NOMO-1 (cell line): ENCODE data around the gene ITGAD.
A peak's percentile ranks its signal among the peaks of the same experiment; 100 is the strongest.
"Not testable (repeated sequence)": the region's sequence is repeated elsewhere in the genome, so short reads cannot be mapped to it uniquely, and the experiment has no call there.

Source experiments
- DNase-seq, 2 experiments: peaks; one replicate each; lab custom pipeline; 2025; ENCODE audit not compliant: unreplicated experiment in 2 of 2; lab: John Stamatoyannopoulos, UW

Gene ITGAD

GRCh38 chr16:31428638-31429247 is 35.6 kb downstream of the ITGAD start:
- no peak for DNase-seq

DNA sequence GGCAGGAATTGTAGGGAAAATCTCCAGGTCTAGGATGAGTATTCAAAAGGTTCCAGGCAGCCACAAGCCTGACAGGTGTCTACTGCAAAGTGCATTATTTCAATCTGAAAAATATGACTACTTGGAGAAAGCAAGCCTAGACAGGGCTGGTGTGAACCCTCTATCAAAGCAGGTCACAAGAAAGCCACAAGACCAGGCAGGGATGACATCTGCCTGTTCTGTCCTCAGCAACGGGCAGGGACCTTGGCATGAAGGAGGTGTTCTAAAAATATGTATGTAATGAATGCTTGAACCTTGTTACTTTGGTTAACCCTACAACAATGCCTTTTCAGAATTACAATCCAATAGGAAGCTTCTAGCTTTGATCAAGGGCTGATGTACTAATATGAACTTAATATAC is 36.2 kb downstream of the ITGAD start:
- DNase-seq = no peak

GRCh38 chr16:31429796-31430195 is 36.7 kb downstream of the ITGAD start:
- no peak for DNase-seq

- no peak for DNase-seq
These were observed 37.4 kb downstream of the ITGAD start for GRCh38 chr16:31430380-31431052.

GRCh38 chr16:31435341-31436220 is 42.4 kb downstream of the ITGAD start:
- DNase-seq = no peak

- DNase-seq = no peak
These were observed 43.3 kb downstream of the ITGAD start for GRCh38 chr16:31436221-31437045.

GRCh38 chr16:31438414-31438813 is 45.3 kb downstream of the ITGAD start:
- DNase-seq = no peak

DNA sequence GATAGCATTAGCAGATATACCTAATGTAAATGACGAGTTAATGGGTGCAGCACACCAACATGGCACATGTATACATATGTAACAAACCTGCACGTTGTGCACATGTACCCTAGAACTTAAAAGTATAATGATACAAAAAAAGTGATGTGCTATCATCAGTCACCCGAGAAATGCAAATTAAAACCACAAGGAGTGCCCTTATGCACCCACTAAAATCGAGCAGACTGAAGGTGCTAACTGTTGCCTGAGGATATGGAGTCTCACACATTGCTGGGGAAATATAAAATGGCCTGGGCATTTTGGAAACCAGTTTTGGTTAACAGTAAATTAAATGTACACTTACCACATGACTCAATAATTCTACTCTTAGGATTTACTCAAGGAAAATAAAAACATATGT is 45.9 kb downstream of the ITGAD start:
- DNase-seq = not testable (repeated sequence)

GRCh38 chr16:31439519-31439918 is 46.4 kb downstream of the ITGAD start:
- DNase-seq = no peak

DNA sequence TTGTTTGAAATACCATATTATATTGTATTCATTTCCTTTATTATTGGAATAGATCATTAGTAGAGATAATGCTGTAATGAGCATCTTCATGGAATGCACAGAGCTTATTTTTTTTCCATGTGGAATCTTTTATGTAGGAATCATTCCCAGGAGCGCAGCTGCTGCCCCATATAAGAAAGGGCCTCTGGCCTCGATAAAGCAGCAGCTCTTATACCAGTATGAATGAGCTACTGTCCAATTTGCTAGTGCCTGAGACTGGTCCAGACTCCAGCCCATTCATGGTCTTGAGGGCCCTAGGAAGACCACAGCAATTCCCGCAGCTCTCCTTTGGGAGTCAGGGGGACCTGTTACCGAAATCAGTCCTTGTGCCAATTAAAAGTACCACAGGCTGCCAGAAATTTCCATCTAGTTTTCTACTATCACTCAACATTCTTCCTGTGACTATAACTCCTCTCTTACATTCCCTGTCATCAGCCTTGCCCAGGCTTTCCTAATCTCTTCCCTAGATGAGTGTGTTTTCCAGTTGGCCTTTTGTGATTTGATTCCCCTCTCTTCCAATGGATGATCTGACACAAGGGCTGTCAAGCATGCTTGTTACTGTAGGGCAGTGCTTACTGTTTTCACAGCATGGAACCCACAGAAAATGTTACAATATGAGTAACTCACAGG is 47.5 kb downstream of the ITGAD start:
- DNase-seq = no peak

DNA sequence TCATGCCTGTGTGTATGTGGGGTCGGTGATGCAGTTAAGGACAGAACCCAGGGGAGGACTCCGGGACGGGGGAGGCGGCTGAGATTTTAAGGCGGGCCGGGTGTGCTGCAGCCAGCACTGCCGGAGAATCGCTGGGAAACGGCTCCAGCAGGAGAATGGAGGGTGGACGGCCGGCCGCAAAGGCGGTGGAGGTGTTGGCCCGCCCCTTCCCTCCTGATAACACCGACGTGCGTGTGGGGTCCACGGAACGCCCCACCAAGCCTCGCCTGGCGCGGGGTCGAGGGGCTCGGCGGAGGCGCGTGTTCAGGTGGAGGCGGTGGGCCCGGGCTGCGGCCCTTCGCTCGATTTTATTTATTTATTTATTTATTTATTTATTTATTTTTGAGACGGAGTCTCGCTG is 48.8 kb downstream of the ITGAD start:
- no peak for DNase-seq

DNA sequence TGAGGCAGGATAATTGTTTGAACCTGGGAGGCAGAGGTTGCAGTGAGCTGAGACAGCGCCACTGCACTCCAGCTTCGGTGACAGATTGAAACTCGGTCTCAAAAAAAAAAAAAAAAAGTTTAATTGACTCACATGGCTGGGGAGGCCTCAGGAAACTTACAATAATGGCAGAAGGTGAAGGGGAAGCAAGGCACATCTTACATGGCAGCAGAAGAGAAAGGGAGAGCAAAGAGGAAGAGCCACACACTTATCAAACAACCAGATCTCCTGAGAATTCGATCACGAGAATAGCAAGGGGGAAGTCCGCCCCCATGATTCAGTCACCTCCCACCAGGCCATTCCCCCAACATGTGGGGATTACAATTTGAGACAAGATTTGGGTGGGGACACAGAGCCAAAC is 52.8 kb downstream of the ITGAD start:
- not testable (repeated sequence) for DNase-seq

- no peak for DNase-seq
These were observed 58.1 kb downstream of the ITGAD start for GRCh38 chr16:31451201-31451600.

DNA sequence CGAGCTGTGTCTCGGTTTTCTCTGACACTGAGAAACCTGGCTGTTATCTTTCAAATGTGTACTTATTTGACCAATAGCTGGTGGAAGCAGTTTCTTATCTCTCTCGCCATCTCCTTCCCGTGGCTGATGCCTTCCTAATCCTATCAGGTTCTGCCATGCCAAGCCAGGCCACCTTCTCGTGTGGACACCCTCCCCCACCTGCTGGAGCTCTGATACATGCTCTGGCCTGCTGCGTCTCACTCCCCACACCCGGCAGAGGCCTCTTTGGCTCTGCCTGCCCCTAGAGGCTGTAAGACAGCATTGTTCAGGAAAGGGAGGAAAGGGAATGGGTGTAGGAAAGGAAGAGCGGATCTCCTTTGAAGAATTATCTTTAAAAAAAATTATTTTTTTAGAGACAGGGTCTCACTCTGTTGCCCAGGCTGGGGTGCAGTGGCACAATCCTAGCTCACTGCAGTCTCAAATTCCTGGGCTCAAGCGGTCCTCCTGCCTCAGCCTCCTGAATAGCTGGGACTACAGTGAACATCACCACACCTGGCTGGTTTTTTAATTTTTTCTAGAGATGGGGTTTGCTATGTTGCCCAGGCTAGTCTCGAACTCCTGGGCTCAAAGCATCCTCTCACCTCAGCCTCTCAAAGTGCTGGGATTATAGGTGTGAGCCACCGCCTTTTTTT is 58.7 kb downstream of the ITGAD start:
- peak in 1 of 2 experiments; percentile 30 for DNase-seq

DNA sequence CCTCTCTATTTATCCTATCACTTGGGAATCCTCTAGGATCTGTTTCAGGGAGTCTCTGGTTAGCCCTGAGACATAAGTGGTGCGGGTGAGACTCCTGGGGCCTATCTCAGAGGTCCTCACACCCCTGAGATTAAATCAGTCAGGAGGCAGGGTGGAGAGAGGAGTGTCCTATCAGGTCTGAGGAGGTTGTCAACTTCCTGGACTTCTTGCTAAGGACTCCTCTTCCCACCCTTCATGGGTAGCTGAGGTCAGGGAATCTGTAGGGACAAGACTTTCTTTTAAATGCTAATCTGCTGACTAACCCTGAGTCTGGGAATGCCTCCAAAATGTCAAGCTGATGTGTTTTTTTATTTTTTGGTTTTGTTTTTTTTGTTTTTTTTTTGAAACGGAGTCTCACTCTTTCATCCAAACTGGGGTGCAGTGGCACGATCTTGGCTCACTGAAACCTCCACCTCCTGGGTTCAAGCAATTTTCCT is 59.5 kb downstream of the ITGAD start:
- no peak for DNase-seq

DNA sequence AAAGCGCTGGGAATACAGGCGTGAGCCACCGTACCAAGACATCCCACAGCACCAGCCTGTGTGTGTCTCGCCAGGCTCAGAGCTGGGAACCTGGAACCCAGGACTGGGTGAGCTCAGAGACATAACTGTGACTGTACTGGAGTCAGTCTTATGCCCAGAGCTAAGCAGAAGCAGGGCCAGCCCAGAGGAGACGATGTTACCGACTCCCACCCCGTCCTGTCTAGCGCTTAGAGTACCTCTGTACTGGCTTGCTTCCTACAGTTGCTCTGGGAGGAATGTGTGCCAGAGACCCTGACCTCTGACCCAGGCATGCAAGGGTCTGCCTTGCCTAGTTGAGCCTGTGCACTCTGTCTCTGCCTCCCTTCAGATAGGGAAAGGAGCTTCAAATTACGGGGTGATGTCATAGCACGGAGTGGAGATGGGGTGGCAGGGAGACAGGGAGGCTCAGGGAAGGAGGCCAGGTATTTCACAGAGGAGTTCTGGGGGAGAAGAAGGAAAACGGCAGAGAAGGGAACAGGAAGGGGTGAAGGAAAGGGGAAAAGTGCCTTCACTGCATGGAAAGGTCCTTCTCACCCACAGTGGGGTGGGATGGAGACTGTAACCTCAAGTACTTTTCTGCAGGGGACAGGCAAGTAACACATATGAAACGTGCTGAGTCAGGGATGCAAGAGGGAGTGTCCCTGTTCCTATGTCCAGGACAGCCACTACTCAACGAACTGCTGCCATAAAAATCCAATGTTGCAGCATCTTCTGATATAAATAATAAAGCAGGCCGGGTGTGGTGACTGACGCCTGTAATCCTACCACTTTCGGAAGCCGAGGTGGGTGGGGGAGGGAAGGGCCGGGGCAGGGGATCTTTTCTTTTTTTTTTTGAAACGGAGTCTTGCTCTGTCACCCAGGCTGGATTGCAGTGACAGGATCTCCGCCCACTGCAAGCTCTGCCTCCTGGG is 60.4 kb downstream of the ITGAD start:
- DNase-seq = peak; percentile 17 to 47

GRCh38 chr16:31455601-31456314 is 62.6 kb downstream of the ITGAD start:
- peak in 1 of 2 experiments; percentile 12 for DNase-seq

DNA sequence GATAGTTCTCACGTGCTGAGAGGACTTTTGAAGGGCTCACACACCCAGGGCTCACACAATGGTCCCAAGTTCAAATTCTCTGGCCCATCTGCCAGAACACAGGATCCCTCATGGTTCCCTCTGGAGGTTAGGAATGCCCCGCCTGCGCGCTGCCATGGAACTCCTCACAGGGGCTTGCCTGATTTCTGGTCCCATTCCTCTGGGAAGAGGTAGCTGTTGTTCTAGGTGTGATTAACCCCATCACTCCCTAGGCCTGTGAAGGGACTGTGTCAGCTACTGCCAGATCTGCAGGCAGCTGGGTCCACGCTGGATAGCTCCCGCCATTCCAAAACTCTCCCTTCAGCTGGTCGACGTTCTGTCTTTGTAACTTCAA is 63.8 kb downstream of the ITGAD start:
- DNase-seq = no peak
